Measurements from ENCODE around the gene GPR17.

Gene GPR17

GRCh38 chr2:127674241-127675209 is 28.6 kb downstream of the GPR17 start:
- FAIRE-seq = no peak

- FAIRE-seq = no peak
Observed at GRCh38 chr2:127675331-127676261, 29.6 kb downstream of the GPR17 start, which contains the start of gene LIMS2. TSS of gene LIMS2 (minus strand) at chr2:127675530. CDS start at chr2:127675024, 506 bp downstream.

- no peak for FAIRE-seq
Observed at GRCh38 chr2:127676906-127677305, 31.0 kb downstream of the GPR17 start.

GRCh38 chr2:127678531-127678930 is 32.6 kb downstream of the GPR17 start:
- no peak for FAIRE-seq

GRCh38 chr2:127678991-127679390 is 33.0 kb downstream of the GPR17 start:
- no peak for FAIRE-seq

- FAIRE-seq = no peak
Observed at GRCh38 chr2:127679680-127680361, 33.9 kb downstream of the GPR17 start.

- no peak for FAIRE-seq
Observed at GRCh38 chr2:127680706-127681287, 34.8 kb downstream of the GPR17 start.

GRCh38 chr2:127681288-127681804 is 35.4 kb downstream of the GPR17 start:
- FAIRE-seq = no peak

- no peak for FAIRE-seq
Observed at GRCh38 chr2:127681976-127682857, 36.3 kb downstream of the GPR17 start.

- FAIRE-seq = no peak
Observed at GRCh38 chr2:127683056-127683455, 37.1 kb downstream of the GPR17 start.

GRCh38 chr2:127683757-127684156 is 37.8 kb downstream of the GPR17 start:
- FAIRE-seq = no peak

GRCh38 chr2:127685410-127686080 is 39.6 kb downstream of the GPR17 start:
- FAIRE-seq = no peak

GRCh38 chr2:127688405-127688804 is 42.5 kb downstream of the GPR17 start:
- FAIRE-seq = no peak

GRCh38 chr2:127690696-127691095 is 44.7 kb downstream of the GPR17 start:
- FAIRE-seq = no peak

GRCh38 chr2:127694986-127695385 is 49.0 kb downstream of the GPR17 start:
- no peak for FAIRE-seq

GRCh38 chr2:127695491-127696472 is 49.8 kb downstream of the GPR17 start:
- no peak for FAIRE-seq

GRCh38 chr2:127697482-127698180 is 51.7 kb downstream of the GPR17 start:
- FAIRE-seq = no peak

- FAIRE-seq = no peak
Observed at GRCh38 chr2:127698553-127699355, 52.8 kb downstream of the GPR17 start.
